ENCODE data around the gene PIGC. TPM values are rescaled to one million over a fixed set of nuclear protein-coding genes. Genes with fewer than 3 reads are reported as not detected.

Gene PIGC
- total and polyA plus RNA-seq, 10 of the 15 experiments (the other 5 are each of a cell fraction or from before 2014, with no cell fraction given) = 11.0 to 37.3 (median 19.6) TPM

- no peak for FAIRE-seq
- TF ChIP-seq IRF4 (IDR thresholded peaks at IDR 0.05; ENCODE audit: low read depth, low read length) (no peak), RB1 (IDR thresholded peaks at IDR 0.05; ENCODE audit: borderline replicate concordance) (no peak)
- H3K9me3 ChIP-seq (replicated peaks; ENCODE audit: control insufficient read depth, insufficient read depth, low read length) = no peaks in the 10 kb centered on the region
- no peak for ATAC-seq
- H4K20me1 ChIP-seq (ENCODE audit: control insufficient read depth, insufficient read depth) = no peaks in the 10 kb centered on the region
- no peaks in the 10 kb centered on the region for H3K79me2 ChIP-seq (ENCODE audit: control insufficient read depth, insufficient read depth, low read length)
- in situ Hi-C loops (cut with MboI) (no loop called here), intact Hi-C loops (cut with micrococcal nuclease; ENCODE audit: unreplicated experiment) (no loop called here)
- H2AFZ ChIP-seq (ENCODE audit: control insufficient read depth, low read depth, low read length) = no peak overlapping the region
- no peaks in the 10 kb centered on the region for H3K4me1 ChIP-seq (ENCODE audit: control insufficient read depth, insufficient read depth, low read length)
- CTCF ChIA-PET = no interaction called here
- no peaks in the 10 kb centered on the region; a peak in 2 of 4 replicates for H3K27me3 ChIP-seq (replicated peaks in 1 of 2; ENCODE audit: control insufficient read depth in 2 of 2, insufficient read depth in 2 of 2, low read length in 1 of 2)
- H3K4me2 ChIP-seq (ENCODE audit: control insufficient read depth, insufficient read depth) = no peak overlapping the region
- SMC1A ChIA-PET (ENCODE audit: uncharacterized antibody, unreplicated experiment) = interaction anchor here (0.7 kb wide), 1 partner anchor 159 kb away, joined by 4 read pairs; no protein-coding TSS in a partner anchor
- DNase-seq (ENCODE audit: low read depth, low spot score) = no peak
- no peaks in the 10 kb centered on the region for H3K36me3 ChIP-seq (ENCODE audit: control insufficient read depth in 2 of 2, insufficient read depth in 2 of 2, low read length in 1 of 2)
- no peak overlapping the region for H3K27ac ChIP-seq (ENCODE audit: control insufficient read depth, insufficient read depth)
- POLR2A ChIA-PET = no interaction called here
- no peak overlapping the region for H3K9ac ChIP-seq (ENCODE audit: control insufficient read depth, insufficient read depth, low read length)
- H3K4me3 ChIP-seq = no peak overlapping the region
- RAD21 ChIA-PET (ENCODE audit: unreplicated experiment) = no interaction called here
- BruUV-seq (replicated peaks) = no TSS peak
These were observed 34.6 kb upstream of the PIGC start for GRCh38 chr1:172478485-172478884.

DNA sequence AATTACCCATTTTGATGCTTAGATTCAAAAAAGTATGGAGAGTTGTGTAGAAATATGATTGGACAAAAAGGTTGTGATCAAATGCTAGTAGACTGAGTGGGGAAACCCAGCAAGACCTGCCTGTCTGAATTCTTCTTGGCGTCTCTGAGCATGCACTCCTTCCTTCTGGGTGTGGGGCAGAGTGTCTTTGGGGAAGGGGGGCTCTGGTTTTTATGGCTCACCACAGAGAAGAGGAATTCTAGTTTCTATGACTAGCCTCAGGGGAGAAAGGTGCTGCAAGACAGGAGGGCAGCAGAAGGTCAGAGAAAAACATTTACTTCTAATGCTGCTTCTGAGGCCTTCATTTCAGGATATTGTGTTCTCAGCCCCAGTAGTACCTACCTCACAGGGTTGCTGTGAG lies 33.9 kb upstream of the PIGC start:
- POLR2A ChIA-PET = no interaction called here
- no peaks in the 10 kb centered on the region for H3K9me3 ChIP-seq (replicated peaks; ENCODE audit: control insufficient read depth, insufficient read depth, low read length)
- no peak overlapping the region for H3K27ac ChIP-seq (ENCODE audit: control insufficient read depth, insufficient read depth)
- ATAC-seq = no peak
- H3K4me2 ChIP-seq (ENCODE audit: control insufficient read depth, insufficient read depth) = no peak overlapping the region
- DNase-seq (ENCODE audit: low read depth, low spot score) = no peak
- H4K20me1 ChIP-seq (ENCODE audit: control insufficient read depth, insufficient read depth) = no peaks in the 10 kb centered on the region
- WGBS (ENCODE audit: insufficient coverage, insufficient replicate concordance, low lambda C conversion rate, missing lambda C conversion rate) = 83% methylated on average over 1 of the region's 1 CpG
- intact Hi-C loops (cut with micrococcal nuclease; ENCODE audit: unreplicated experiment) (no loop called here), in situ Hi-C loops (cut with MboI) (no loop called here)
- SMC1A ChIA-PET (ENCODE audit: uncharacterized antibody, unreplicated experiment) = no interaction called here
- no peak overlapping the region for H2AFZ ChIP-seq (ENCODE audit: control insufficient read depth, low read depth, low read length)
- H3K36me3 ChIP-seq (ENCODE audit: control insufficient read depth in 2 of 2, insufficient read depth in 2 of 2, low read length in 1 of 2) = no peaks in the 10 kb centered on the region
- no peak overlapping the region for H3K9ac ChIP-seq (ENCODE audit: control insufficient read depth, insufficient read depth, low read length)
- TF ChIP-seq SMAD5 (IDR thresholded peaks at IDR 0.05; ENCODE audit: low read depth) (no peak), ZBTB33 (IDR thresholded peaks at IDR 0.05) (no peak), GATAD2B (conservative IDR thresholded peaks at IDR 0.05; ENCODE audit: low read depth) (no peak), NBN (IDR thresholded peaks at IDR 0.05) (no peak), KAT2A (conservative IDR thresholded peaks at IDR 0.05; ENCODE audit: control insufficient read depth, low read depth, low read length) (no peak), EED (IDR thresholded peaks at IDR 0.05; ENCODE audit: low read depth) (no peak), SREBF1 (IDR thresholded peaks at IDR 0.05; ENCODE audit: low read length) (no peak), IKZF1 (conservative IDR thresholded peaks at IDR 0.05) (no peak), NRF1 (conservative IDR thresholded peaks at IDR 0.05; ENCODE audit: low read depth, low read length) (no peak), FOS (IDR thresholded peaks at IDR 0.05; ENCODE audit: borderline replicate concordance, extremely low read depth, insufficient read length) (no peak), YY1 (IDR thresholded peaks at IDR 0.05; ENCODE audit: low read depth, low read length) (no peak), ZSCAN29 (IDR thresholded peaks at IDR 0.05) (no peak), CBX3 (IDR thresholded peaks at IDR 0.05; ENCODE audit: borderline replicate concordance, low read depth) (no peak), TCF7 (IDR thresholded peaks at IDR 0.05; ENCODE audit: borderline replicate concordance) (no peak)
- TF ChIP-seq, protein P1, sequence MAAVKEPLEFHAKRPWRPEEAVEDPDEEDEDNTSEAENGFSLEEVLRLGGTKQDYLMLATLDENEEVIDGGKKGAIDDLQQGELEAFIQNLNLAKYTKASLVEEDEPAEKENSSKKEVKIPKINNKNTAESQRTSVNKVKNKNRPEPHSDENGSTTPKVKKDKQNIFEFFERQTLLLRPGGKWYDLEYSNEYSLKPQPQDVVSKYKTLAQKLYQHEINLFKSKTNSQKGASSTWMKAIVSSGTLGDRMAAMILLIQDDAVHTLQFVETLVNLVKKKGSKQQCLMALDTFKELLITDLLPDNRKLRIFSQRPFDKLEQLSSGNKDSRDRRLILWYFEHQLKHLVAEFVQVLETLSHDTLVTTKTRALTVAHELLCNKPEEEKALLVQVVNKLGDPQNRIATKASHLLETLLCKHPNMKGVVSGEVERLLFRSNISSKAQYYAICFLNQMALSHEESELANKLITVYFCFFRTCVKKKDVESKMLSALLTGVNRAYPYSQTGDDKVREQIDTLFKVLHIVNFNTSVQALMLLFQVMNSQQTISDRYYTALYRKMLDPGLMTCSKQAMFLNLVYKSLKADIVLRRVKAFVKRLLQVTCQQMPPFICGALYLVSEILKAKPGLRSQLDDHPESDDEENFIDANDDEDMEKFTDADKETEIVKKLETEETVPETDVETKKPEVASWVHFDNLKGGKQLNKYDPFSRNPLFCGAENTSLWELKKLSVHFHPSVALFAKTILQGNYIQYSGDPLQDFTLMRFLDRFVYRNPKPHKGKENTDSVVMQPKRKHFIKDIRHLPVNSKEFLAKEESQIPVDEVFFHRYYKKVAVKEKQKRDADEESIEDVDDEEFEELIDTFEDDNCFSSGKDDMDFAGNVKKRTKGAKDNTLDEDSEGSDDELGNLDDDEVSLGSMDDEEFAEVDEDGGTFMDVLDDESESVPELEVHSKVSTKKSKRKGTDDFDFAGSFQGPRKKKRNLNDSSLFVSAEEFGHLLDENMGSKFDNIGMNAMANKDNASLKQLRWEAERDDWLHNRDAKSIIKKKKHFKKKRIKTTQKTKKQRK (IDR thresholded peaks at IDR 0.05; ENCODE audit: low read depth, low read length) = no peak
- no peaks in the 10 kb centered on the region; a peak in 2 of 4 replicates for H3K27me3 ChIP-seq (replicated peaks in 1 of 2; ENCODE audit: control insufficient read depth in 2 of 2, insufficient read depth in 2 of 2, low read length in 1 of 2)
- no TSS peak for BruUV-seq (replicated peaks)
- no peaks in the 10 kb centered on the region for H3K79me2 ChIP-seq (ENCODE audit: control insufficient read depth, insufficient read depth, low read length)
- no peak for FAIRE-seq
- H3K4me1 ChIP-seq (ENCODE audit: control insufficient read depth, insufficient read depth, low read length) = no peaks in the 10 kb centered on the region
- no peak overlapping the region for H3K4me3 ChIP-seq
- CTCF ChIA-PET = no interaction called here
- RAD21 ChIA-PET (ENCODE audit: unreplicated experiment) = no interaction called here

Measured in GM12878 (cell line).